Caco-2 (cell line): ENCODE results near the gene CTTNBP2NL. TPM values are rescaled to one million over a fixed set of nuclear protein-coding genes. Genes with fewer than 3 reads are reported as not detected.

Experiments used
- BruUV-seq: library from RNA; stranded (reverse); fragments of 400-500 nt; replicated peaks from 2 replicates; lab custom pipeline; 2021; lab: Mats Ljungman, UMichigan
- CTCF ChIA-PET: fragments of 300-600 bp; sonication (Branson Sonifier 250); formaldehyde crosslinking; loops from one replicate; lab custom pipeline; 2022; ENCODE audit warnings: antibody characterized with exemption; lab: Charles Lee
- POLR2A ChIA-PET: fragments of 300-600 bp; sonication (Branson Sonifier 250); formaldehyde crosslinking; loops from one replicate; lab custom pipeline; 2022; ENCODE audit warnings: antibody characterized with exemption; lab: Charles Lee
- DNase-seq, 2 experiments: peaks; one replicate each; pipeline versions ENCODE4 v3.0.0 to v3.0.0-alpha.2; 2020 to 2022
- H3K27me3 ChIP-seq: replicated peaks from 2 replicates; pipeline ENCODE4 v1.6.0; 2011; ENCODE audit warnings: low read length; ENCODE audit not compliant: control insufficient read depth, insufficient read depth
- H3K36me3 ChIP-seq: 2 replicates; pipeline ENCODE4 v1.5.1; 2011; ENCODE audit warnings: low read length; ENCODE audit not compliant: control insufficient read depth, insufficient read depth
- H3K4me1 ChIP-seq: fragments of 250-450 bp; sonication (Bioruptor Pico); 2 replicates; pipeline ENCODE4 v1.5.1; 2020; ENCODE audit warnings: mild to moderate bottlenecking
- H3K4me3 ChIP-seq: 2 replicates; pipeline ENCODE4 v1.5.1; 2011; ENCODE audit warnings: low read depth, mild to moderate bottlenecking, control low read depth, low read length
- H3K9me3 ChIP-seq: fragments of 250-450 bp; sonication (Bioruptor Pico); 2 replicates; pipeline ENCODE4 v1.5.1; 2020; ENCODE audit warnings: mild to moderate bottlenecking, moderate library complexity
- H3K27ac Mint-ChIP-seq: one replicate; pipeline ENCODE4 v1.8.0; 2022; ENCODE audit warnings: mixed read lengths; ENCODE audit not compliant: unreplicated experiment
- H3K27me3 Mint-ChIP-seq: one replicate; pipeline ENCODE4 v1.8.0; 2022; ENCODE audit warnings: mixed read lengths; ENCODE audit not compliant: insufficient read depth, unreplicated experiment
- H3K36me3 Mint-ChIP-seq: one replicate; pipeline ENCODE4 v1.8.0; 2022; ENCODE audit warnings: mild to moderate bottlenecking, mixed read lengths; ENCODE audit not compliant: insufficient read depth, unreplicated experiment
- H3K4me1 Mint-ChIP-seq: one replicate; pipeline ENCODE4 v1.8.0; 2022; ENCODE audit warnings: low read depth, mixed read lengths; ENCODE audit not compliant: unreplicated experiment
- H3K4me3 Mint-ChIP-seq: one replicate; pipeline ENCODE4 v1.8.0; 2022; ENCODE audit warnings: mild to moderate bottlenecking, moderate library complexity, mixed read lengths; ENCODE audit not compliant: unreplicated experiment
- H3K9me3 Mint-ChIP-seq: one replicate; pipeline ENCODE4 v1.8.0; 2022; ENCODE audit warnings: mixed read lengths; ENCODE audit not compliant: unreplicated experiment
- intact Hi-C: fragments of 100-400 bp; cut with micrococcal nuclease; formaldehyde crosslinking; loops from one replicate; pipeline ENCODE4 v1.10.0; 2022; ENCODE audit not compliant: unreplicated experiment
- total RNA-seq: library from RNA; stranded (reverse); gene quantifications from 2 replicates; pipeline ENCODE4 v1.2.3, GENCODE V29; 2022
- TF ChIP-seq, protein P1 (sequence below), 2 experiments: fragments of 200-600 bp in 1 of 2; IDR thresholded peaks; 1 replicate in 1 of 2; 2 replicates in 1 of 2; pipeline versions ENCODE4 v1.5.1 to v1.8.0; 2011 to 2022; ENCODE audit warnings: antibody characterized with exemption in 1 of 2, control low read depth in 1 of 2, inconsistent platforms in 1 of 2, low read depth in 1 of 2, low read length in 1 of 2, mild to moderate bottlenecking in 1 of 2, moderate library complexity in 1 of 2; ENCODE audit not compliant: insufficient read depth in 1 of 2, severe bottlenecking in 1 of 2, unreplicated experiment in 1 of 2

The CTTNBP2NL gene
- total RNA-seq, 1 experiment from 2014 or later, result 11.3 TPM

DNA sequence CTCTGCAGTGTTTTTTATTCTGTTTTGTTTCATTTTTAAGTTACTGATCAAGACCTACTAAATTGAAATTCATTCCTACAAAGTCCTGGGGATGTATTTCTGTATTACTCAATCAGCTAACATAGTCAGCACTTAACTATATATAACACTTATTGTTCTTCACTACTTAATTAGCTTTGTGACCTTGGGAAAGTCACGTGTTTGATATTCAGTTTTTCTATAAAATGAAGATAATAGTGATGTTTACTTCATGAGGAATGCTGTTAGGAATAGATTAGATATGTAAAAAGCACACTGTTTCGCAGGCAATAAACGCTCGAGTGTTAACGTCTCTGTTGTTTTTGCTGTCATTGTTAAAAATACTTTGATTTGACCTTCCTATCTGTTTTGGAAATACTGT, 44.6 kb downstream of the CTTNBP2NL start:
- no peak for DNase-seq
- Mint-ChIP-seq H3K27me3 (no peaks in the 10 kb centered on the region), H3K27ac (no peak overlapping the region), H3K36me3 (peaks cover 6% of the 10 kb centered on the region), H3K4me3 (no peak overlapping the region), H3K9me3 (no peaks in the 10 kb centered on the region), H3K4me1 (no peaks in the 10 kb centered on the region)
- Histone ChIP-seq H3K27me3 (no peaks in the 10 kb centered on the region), H3K4me3 (no peak overlapping the region), H3K9me3 (no peaks in the 10 kb centered on the region), H3K4me1 (no peaks in the 10 kb centered on the region), H3K36me3 (no peaks in the 10 kb centered on the region)
- ChIA-PET CTCF (no interaction called here), POLR2A (no interaction called here)
- TF ChIP-seq, protein P1, sequence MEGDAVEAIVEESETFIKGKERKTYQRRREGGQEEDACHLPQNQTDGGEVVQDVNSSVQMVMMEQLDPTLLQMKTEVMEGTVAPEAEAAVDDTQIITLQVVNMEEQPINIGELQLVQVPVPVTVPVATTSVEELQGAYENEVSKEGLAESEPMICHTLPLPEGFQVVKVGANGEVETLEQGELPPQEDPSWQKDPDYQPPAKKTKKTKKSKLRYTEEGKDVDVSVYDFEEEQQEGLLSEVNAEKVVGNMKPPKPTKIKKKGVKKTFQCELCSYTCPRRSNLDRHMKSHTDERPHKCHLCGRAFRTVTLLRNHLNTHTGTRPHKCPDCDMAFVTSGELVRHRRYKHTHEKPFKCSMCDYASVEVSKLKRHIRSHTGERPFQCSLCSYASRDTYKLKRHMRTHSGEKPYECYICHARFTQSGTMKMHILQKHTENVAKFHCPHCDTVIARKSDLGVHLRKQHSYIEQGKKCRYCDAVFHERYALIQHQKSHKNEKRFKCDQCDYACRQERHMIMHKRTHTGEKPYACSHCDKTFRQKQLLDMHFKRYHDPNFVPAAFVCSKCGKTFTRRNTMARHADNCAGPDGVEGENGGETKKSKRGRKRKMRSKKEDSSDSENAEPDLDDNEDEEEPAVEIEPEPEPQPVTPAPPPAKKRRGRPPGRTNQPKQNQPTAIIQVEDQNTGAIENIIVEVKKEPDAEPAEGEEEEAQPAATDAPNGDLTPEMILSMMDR (IDR thresholded peaks at IDR 0.05; ENCODE audit: insufficient read depth in 1 of 2, low read depth in 1 of 2, low read length in 1 of 2, severe bottlenecking in 1 of 2, unreplicated experiment in 1 of 2), result no peak
- BruUV-seq, result no TSS peak
- intact Hi-C loops, result no loop called here

DNA sequence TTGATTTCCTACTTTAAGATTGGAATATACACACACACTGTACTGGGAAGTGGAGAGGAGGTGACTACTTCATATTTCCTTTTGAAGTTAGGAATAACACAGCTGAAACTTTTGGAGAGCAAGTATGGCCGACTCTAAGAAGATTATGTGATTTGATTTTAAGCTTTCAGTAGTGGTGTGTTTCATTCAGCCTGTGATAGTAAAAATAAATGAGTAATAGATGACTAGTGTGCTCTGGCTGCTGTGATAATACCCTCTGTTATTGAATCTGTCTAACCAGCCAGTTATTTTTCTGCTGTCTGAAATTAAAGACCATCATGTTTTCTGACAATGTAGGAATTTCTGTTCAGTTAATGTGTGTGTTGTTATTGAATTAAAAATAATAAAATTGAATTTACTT, 48.3 kb downstream of the CTTNBP2NL start:
- H3K4me1 Mint-ChIP-seq, result no peaks in the 10 kb centered on the region
- ChIA-PET CTCF (no interaction called here), POLR2A (no interaction called here)
- TF ChIP-seq, protein P1 (IDR thresholded peaks at IDR 0.05; ENCODE audit: insufficient read depth in 1 of 2, low read depth in 1 of 2, low read length in 1 of 2, severe bottlenecking in 1 of 2, unreplicated experiment in 1 of 2), result no peak
- Histone ChIP-seq H3K9me3 (no peaks in the 10 kb centered on the region), H3K27me3 (no peaks in the 10 kb centered on the region), H3K4me1 (no peaks in the 10 kb centered on the region), H3K36me3 (no peaks in the 10 kb centered on the region), H3K4me3 (no peak overlapping the region)
- no peaks in the 10 kb centered on the region for H3K9me3 Mint-ChIP-seq
- DNase-seq, result no peak
- intact Hi-C loops, result no loop called here
- no peak overlapping the region for H3K27ac Mint-ChIP-seq
- no peak overlapping the region for H3K4me3 Mint-ChIP-seq
- no peaks in the 10 kb centered on the region for H3K27me3 Mint-ChIP-seq
- H3K36me3 Mint-ChIP-seq, result no peaks in the 10 kb centered on the region
- no TSS peak for BruUV-seq

DNA sequence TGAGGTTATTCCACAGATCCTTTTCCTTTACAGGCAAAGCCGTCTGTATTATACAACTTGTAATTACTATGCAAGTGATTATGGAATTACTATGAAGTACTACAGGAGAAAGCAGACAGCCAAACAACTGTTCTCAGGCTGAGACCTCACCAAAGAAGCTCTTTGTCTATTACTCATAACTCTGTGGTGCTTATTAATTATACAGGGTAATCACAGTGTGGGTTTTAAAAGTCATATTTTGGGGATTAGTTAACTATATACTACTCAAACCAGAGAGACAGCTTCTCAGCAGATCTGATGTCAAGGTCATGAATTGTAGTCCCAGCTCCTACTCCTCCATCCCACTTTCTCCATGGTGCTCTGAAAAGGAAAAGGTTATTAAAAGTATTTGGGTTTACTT, 49.6 kb downstream of the CTTNBP2NL start:
- CTCF ChIA-PET, result no interaction called here
- intact Hi-C loops, result no loop called here
- no peak overlapping the region for H3K4me3 Mint-ChIP-seq
- Histone ChIP-seq H3K27me3 (no peaks in the 10 kb centered on the region), H3K36me3 (no peaks in the 10 kb centered on the region), H3K9me3 (no peaks in the 10 kb centered on the region), H3K4me3 (no peak overlapping the region), H3K4me1 (no peaks in the 10 kb centered on the region)
- H3K27me3 Mint-ChIP-seq, result no peaks in the 10 kb centered on the region
- no peak overlapping the region for H3K27ac Mint-ChIP-seq
- no peaks in the 10 kb centered on the region for H3K9me3 Mint-ChIP-seq
- no peaks in the 10 kb centered on the region for H3K4me1 Mint-ChIP-seq
- DNase-seq, result no peak
- no peaks in the 10 kb centered on the region for H3K36me3 Mint-ChIP-seq
- no TSS peak for BruUV-seq
- POLR2A ChIA-PET, result no interaction called here
- TF ChIP-seq, protein P1 (IDR thresholded peaks at IDR 0.05; ENCODE audit: insufficient read depth in 1 of 2, low read depth in 1 of 2, low read length in 1 of 2, severe bottlenecking in 1 of 2, unreplicated experiment in 1 of 2), result no peak
